Stimulated activated CD4-positive, alpha-beta T cell treated with anti-CD3 and anti-CD28 coated beads, Interleukin-2, amount 100 ng/mL, for 4 hours (primary cell): ENCODE results near the gene OPALIN.

Experiments
- DNase-seq: peaks from one replicate; pipeline ENCODE4 v3.0.0-alpha.2; 2020; ENCODE audit warnings: low read depth

Gene OPALIN

DNA sequence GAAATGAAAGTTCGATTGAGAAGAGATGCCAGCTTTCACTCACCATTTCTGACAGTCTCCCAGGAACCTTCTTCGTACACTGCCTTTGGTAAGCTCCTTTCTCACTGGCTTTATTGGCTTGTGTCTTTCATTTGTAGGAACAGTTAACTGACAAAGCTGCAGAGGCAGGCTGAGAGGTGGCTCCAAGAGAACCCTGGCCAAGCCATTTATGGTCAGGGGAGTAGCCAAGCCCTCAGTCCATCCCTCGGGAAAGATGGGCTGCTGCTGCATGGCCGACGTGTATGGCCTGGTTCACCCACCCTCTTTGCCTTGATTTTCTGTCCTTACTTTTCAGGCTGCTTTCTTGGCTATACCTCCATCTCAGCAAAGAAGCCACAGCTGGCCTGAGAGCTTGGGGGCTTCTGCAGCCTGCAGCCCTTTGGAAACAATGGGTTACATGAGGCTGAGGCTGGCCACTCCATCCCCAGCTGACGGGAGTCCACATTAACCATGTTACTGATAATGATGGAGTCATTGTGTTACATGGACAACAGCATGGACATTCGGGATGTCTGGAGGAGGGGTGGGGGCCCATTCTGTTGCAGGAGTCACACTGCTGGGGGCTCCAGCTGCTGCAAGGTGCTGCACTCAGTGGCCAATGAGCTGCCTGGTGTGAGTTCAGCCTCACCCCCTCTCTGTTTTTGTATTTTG, at the start of gene OPALIN:
TSS of gene OPALIN (minus strand) at position 152 of the 690 bp plus-strand sequence. CDS start at position 46, 106 bp downstream.
- DNase-seq, result no peak

- DNase-seq, result no peak
Observed at GRCh38 chr10:96408201-96408600, 49.4 kb upstream of the OPALIN start.

DNA sequence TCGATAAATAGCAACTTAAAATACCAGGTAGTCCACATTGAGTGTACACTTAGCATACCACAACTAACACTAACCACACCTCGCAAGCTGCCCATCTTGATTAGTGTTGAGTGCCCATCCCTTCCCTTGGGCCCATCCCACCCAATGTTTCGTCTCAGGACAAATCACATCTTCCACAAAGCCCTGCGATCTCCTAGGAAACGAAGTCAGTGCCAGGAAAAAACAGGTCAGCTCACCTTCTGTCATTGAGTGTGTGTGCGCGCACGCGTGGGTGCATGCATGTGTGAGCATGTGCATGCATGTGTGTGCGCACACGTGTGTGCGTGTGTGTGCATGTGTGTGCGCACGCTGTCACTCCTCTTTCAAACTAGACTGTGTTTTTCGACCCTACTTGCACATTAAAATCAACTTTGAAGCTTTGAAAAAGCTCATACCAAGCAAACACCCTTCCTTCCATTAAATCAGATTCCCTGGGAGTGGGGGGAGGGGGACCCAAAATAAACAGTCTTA, 48.8 kb upstream of the OPALIN start:
- DNase-seq, result no peak

- no peak for DNase-seq
Observed at GRCh38 chr10:96406091-96406490, 47.3 kb upstream of the OPALIN start.

DNA sequence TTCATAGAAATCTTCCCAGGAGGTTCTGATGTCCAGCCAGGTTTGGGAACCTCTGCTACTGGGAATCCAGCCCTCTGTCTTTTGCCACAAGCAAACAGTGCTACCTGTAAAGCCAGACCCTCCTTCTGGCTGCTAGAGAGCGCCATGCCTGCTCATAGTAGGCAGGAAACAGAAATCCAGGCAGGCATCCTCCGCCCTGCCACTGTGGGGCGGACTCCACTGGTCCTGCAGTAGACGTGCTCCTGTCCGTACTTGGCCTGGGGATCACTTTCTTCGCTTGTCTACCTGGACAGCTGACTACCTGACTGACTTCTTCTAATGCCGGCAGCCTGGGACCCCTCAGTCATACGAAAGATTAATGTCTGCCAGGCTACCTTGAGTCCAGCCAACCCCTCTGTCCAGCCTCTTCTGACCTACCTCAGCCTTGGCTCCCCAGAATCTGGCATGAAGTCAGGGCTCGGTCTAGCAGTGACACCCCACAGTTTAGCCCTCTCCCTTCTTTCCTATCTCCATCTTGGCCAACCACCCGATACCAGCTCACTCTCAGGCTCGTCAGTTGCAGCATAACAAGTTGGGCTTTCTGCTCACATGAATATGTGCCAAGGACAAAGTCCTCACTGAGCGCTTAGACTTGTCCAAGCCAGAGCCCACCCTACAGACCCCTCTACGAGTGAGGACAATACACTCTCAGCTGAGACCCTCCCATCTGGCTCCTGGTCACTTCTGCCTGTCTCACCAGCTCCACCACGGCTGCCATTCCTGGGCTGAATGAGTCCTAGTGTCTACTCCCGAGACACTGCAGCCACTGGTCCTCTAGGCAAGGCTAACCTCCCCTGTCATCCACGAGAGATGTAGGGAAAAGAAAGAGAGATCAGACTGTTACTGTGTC, 43.9 kb upstream of the OPALIN start:
- no peak for DNase-seq

GRCh38 chr10:96401036-96401435, 42.2 kb upstream of the OPALIN start:
- no peak for DNase-seq

GRCh38 chr10:96400465-96400864, 41.7 kb upstream of the OPALIN start:
- no peak for DNase-seq

GRCh38 chr10:96397902-96398301, 39.1 kb upstream of the OPALIN start:
- no peak for DNase-seq

- peak; percentile 38 for DNase-seq
Observed at GRCh38 chr10:96395931-96396877, 37.4 kb upstream of the OPALIN start.

DNA sequence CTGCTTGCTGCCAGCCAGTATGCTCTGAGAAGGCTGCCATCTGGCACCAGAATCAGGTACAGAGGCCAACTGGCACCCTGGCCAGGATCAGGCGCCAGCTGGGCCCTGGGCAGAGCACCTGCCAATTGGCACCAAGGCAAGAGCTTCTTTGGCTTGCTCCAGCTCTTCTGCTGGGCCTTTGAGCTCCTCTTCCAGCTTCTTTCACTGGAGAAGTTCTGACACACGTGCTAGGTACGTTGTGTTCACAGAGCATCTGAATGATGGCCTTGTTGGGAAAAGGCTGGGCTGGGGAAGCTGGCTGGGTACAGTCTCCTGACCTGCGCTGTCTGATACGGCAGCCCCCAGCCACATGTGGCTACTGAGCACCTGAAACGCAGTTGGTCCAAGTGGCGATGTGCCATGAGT, 31.7 kb upstream of the OPALIN start:
- no peak for DNase-seq

DNA sequence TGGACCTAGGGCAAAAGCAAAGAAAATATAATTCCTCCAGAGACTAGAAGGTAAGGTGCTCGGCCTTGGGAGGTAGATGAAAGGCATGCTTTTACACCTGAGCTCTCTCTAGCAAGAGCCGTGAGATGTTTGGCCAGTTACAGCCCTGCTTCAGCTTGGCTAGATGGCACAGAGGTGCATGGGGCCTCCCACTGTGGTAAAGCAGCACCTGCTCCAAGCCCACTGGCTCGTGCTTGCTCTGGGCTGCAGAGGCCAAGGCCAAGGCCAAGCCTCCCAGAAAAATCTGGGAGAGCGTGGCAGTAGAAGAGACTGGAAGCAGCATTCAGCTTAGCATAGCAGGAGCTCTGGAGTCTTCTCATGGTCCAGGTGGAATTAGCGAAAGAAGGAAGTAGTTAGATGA, 31.0 kb upstream of the OPALIN start:
- no peak for DNase-seq

GRCh38 chr10:96387601-96388000, 28.8 kb upstream of the OPALIN start:
- no peak for DNase-seq

DNA sequence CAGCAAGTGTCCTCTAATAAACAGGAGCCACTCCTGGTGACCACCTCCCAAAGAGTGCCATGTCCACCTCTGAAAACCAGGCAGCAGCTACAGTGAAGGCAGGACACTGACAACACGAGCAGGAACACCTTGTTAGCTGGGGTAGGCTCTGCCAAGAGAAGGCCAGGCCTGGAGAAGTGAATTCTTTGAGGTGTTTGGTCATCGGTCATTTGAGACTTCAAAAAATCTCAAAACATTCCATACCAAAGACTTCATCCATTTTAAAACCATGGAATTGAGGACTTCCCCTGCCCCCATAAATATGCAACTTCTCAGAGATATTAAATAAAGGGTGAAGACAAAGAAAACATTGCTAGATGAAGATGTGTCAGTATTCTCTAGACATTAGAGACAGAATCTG, 28.4 kb upstream of the OPALIN start:
- no peak for DNase-seq

DNA sequence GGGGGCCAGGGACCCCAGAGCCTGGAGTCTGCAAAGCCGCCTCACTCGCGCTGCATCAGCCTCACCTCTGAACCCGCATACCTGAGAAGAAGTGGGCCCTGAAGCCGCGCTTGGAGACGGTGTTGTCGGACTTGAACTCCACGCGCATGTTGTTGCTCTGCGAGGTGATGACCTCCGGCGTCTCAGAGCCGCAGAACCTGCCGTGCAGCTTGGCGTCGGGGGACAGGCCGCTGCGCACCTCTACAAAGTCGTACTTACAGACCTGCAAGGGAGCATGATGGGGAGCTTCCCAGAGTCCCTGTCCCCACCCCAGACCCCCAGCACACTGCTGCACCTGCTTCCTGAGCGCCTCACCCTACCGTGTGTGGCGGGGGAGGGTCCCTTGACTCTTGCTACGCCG, 25.7 kb upstream of the OPALIN start:
- no peak for DNase-seq

- DNase-seq, result no peak
Observed at GRCh38 chr10:96380821-96381220, 22.0 kb upstream of the OPALIN start.

GRCh38 chr10:96379758-96380157, 21.0 kb upstream of the OPALIN start:
- no peak for DNase-seq

DNA sequence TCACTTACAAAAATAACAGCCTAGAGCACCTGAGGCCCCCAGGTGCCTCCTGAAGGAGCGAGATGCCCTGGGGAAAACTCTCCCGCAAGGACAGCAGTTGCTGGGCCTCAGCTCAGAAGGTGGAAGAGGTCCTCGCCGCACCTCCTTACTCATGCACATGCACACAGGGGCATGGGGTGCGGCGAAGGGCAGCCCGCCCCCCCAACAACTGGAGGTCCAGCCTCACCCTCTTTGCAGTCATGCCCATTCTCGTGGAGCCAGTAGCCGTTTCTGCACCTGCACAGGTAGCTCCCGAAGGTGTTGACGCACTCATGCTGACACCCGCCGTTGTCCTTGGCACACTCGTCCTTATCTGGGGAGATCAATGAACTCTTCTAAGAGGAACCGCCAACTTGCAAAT, 19.9 kb upstream of the OPALIN start:
- DNase-seq, result no peak

- no peak for DNase-seq
Observed at GRCh38 chr10:96377816-96378294, 19.1 kb upstream of the OPALIN start.

GRCh38 chr10:96376483-96376882, 17.7 kb upstream of the OPALIN start:
- no peak for DNase-seq

DNA sequence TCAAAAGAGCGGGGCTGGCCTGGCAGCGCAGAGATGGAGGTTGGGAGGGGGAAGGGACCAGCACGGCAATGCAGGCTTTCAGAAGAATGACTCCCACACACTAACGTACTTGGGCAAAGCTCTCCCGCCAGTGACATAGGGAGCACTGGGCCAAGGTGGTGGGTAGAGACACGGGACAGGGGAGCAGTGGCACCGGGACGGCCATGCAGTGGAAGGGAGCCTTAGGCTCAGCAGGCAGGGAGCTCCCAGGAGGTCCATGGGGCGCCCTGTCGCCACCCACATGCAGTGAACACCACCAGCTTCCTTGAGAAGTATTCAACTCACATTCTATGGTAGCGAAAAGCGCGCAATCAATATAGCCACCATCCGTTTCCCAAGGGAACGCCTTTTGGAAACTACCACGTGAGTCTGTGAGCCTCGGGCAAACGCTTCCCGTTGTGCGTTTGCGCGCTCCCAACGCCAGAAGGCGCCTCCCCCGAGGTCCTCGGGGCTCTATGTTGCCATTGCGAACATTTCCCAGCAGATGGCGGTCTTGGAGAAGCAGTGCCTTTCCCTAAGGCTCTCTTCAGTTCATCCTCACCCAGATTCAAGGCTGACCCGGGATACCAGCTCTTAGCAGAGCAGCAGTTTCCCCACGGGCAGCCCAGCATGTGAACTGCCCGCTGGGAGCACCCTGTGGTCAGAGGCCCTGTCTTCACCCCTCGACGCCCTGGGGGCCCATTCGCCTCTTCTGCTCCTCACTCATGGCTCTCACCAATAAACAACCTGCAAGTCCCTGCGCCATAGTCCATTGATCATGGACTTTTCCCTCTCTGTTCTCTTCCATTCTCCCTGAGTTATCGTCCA, 16.4 kb upstream of the OPALIN start:
- DNase-seq, result peak; percentile 40

- DNase-seq, result no peak
Observed at GRCh38 chr10:96374639-96374984, 15.8 kb upstream of the OPALIN start.
